ENCODE measurements around the gene CCDC192.

The CCDC192 gene

GRCh38 chr5:127824126-127824525 lies 120.9 kb downstream of the CCDC192 start:
- Histone ChIP-seq H3K27me3 (ENCODE audit: low read depth, low read length) (no peaks in the 10 kb centered on the region), H3K4me2 (ENCODE audit: low read length) (no peak overlapping the region), H3K4me1 (ENCODE audit: low read length) (no peaks in the 10 kb centered on the region), H2AFZ (ENCODE audit: low read depth, low read length) (no peak overlapping the region), H3K9ac (ENCODE audit: low read length) (no peak overlapping the region), H3K4me3 (ENCODE audit: low read length) (no peak overlapping the region), H3K36me3 (replicated peaks; ENCODE audit: low read depth, low read length) (no peaks in the 10 kb centered on the region), H3K27ac (ENCODE audit: low read length) (no peak overlapping the region), H3K9me3 (ENCODE audit: insufficient read depth, low read length) (no peaks in the 10 kb centered on the region), H4K20me1 (ENCODE audit: insufficient read depth, low read length) (no peaks in the 10 kb centered on the region), H3K79me2 (ENCODE audit: low read length) (no peaks in the 10 kb centered on the region)
- TF ChIP-seq CTCF (IDR thresholded peaks at IDR 0.05; ENCODE audit: low read depth, low read length): no peak
- no peak for TF ChIP-seq EZH2phosphoT487 (IDR thresholded peaks at IDR 0.05; ENCODE audit: low read depth)

GRCh38 chr5:127826011-127826410 lies 122.8 kb downstream of the CCDC192 start:
- no peaks in the 10 kb centered on the region for H3K79me2 ChIP-seq (ENCODE audit: low read length)
- no peaks in the 10 kb centered on the region for H3K36me3 ChIP-seq (replicated peaks; ENCODE audit: low read depth, low read length)
- H2AFZ ChIP-seq (ENCODE audit: low read depth, low read length): no peak overlapping the region
- no peaks in the 10 kb centered on the region for H3K4me1 ChIP-seq (ENCODE audit: low read length)
- H3K27me3 ChIP-seq (ENCODE audit: low read depth, low read length): no peaks in the 10 kb centered on the region
- no peaks in the 10 kb centered on the region for H4K20me1 ChIP-seq (ENCODE audit: insufficient read depth, low read length)
- H3K9me3 ChIP-seq (ENCODE audit: insufficient read depth, low read length): no peaks in the 10 kb centered on the region
- TF ChIP-seq EZH2phosphoT487 (IDR thresholded peaks at IDR 0.05; ENCODE audit: low read depth): no peak
- no peak for TF ChIP-seq CTCF (IDR thresholded peaks at IDR 0.05; ENCODE audit: low read depth, low read length)
- H3K4me2 ChIP-seq (ENCODE audit: low read length): no peak overlapping the region
- H3K27ac ChIP-seq (ENCODE audit: low read length): no peak overlapping the region
- no peak overlapping the region for H3K4me3 ChIP-seq (ENCODE audit: low read length)
- H3K9ac ChIP-seq (ENCODE audit: low read length): no peak overlapping the region

GRCh38 chr5:127827451-127827850 lies 124.3 kb downstream of the CCDC192 start:
- no peak overlapping the region for H3K27ac ChIP-seq (ENCODE audit: low read length)
- H3K36me3 ChIP-seq (replicated peaks; ENCODE audit: low read depth, low read length): no peaks in the 10 kb centered on the region
- no peaks in the 10 kb centered on the region for H3K79me2 ChIP-seq (ENCODE audit: low read length)
- H3K4me1 ChIP-seq (ENCODE audit: low read length): peaks cover 3% of the 10 kb centered on the region; the same call in 1 of the 2 replicates
- no peak overlapping the region for H2AFZ ChIP-seq (ENCODE audit: low read depth, low read length)
- H3K4me3 ChIP-seq (ENCODE audit: low read length): no peak overlapping the region
- no peaks in the 10 kb centered on the region for H4K20me1 ChIP-seq (ENCODE audit: insufficient read depth, low read length)
- TF ChIP-seq EZH2phosphoT487 (IDR thresholded peaks at IDR 0.05; ENCODE audit: low read depth): no peak
- TF ChIP-seq CTCF (IDR thresholded peaks at IDR 0.05; ENCODE audit: low read depth, low read length): no peak
- H3K27me3 ChIP-seq (ENCODE audit: low read depth, low read length): no peaks in the 10 kb centered on the region
- no peaks in the 10 kb centered on the region for H3K9me3 ChIP-seq (ENCODE audit: insufficient read depth, low read length)
- no peak overlapping the region for H3K9ac ChIP-seq (ENCODE audit: low read length)
- H3K4me2 ChIP-seq (ENCODE audit: low read length): no peak overlapping the region

GRCh38 chr5:127830157-127830556 lies 127.0 kb downstream of the CCDC192 start:
- Histone ChIP-seq H3K4me2 (ENCODE audit: low read length) (no peak overlapping the region), H4K20me1 (ENCODE audit: insufficient read depth, low read length) (no peaks in the 10 kb centered on the region), H3K79me2 (ENCODE audit: low read length) (no peaks in the 10 kb centered on the region), H3K9me3 (ENCODE audit: insufficient read depth, low read length) (no peaks in the 10 kb centered on the region), H3K4me1 (ENCODE audit: low read length) (peaks cover 3% of the 10 kb centered on the region; the same call in 1 of the 2 replicates), H3K27me3 (ENCODE audit: low read depth, low read length) (no peaks in the 10 kb centered on the region), H3K4me3 (ENCODE audit: low read length) (no peak overlapping the region), H2AFZ (ENCODE audit: low read depth, low read length) (no peak overlapping the region), H3K27ac (ENCODE audit: low read length) (no peak overlapping the region), H3K36me3 (replicated peaks; ENCODE audit: low read depth, low read length) (no peaks in the 10 kb centered on the region), H3K9ac (ENCODE audit: low read length) (no peak overlapping the region)
- TF ChIP-seq CTCF (IDR thresholded peaks at IDR 0.05; ENCODE audit: low read depth, low read length) (no peak), EZH2phosphoT487 (IDR thresholded peaks at IDR 0.05; ENCODE audit: low read depth) (no peak)
